Right lobe of liver (tissue), 4 donors: Measurements from ENCODE around the gene KSR2.

ENCODE experiments used
- CTCF ChIP-seq, 4 donors: fragments of 200-600 bp in 3 of 4; fragments of 450-650 bp in 1 of 4; IDR thresholded peaks; one replicate each; pipeline versions ENCODE4 v1.5.1 to v1.8.0; 2016 to 2022; ENCODE audit warnings: antibody characterized with exemption in 4 of 4, mild to moderate bottlenecking in 2 of 4
- POLR2A ChIP-seq: fragments of 450-650 bp; IDR thresholded peaks from one replicate; pipeline ENCODE4 v1.6.1; 2017; ENCODE audit warnings: antibody characterized with exemption, mild to moderate bottlenecking
- donor health status: DM: no; HTN: no; CAD: no.
- donor health status: DM: no; HTN: no; CAD: no.
- donor health status: DM: no; HTN: yes; CAD: no.

GRCh38 chr12:117524806-117525205, 444.0 kb downstream of the KSR2 start:
- TF ChIP-seq POLR2A (no peak), CTCF (IDR thresholded peaks at IDR 0.05) (no peak)
